IMR-90 (cell line): ENCODE data around the gene BLOC1S2. TPM values are rescaled to one million over a fixed set of nuclear protein-coding genes. Genes with fewer than 3 reads are reported as not detected.

Experiments used
- ATAC-seq: fragments of 200-7000 bp; cut with Tn5 transposase; 2 replicates; pipeline ENCODE4 v1.9.1; 2020; ENCODE audit warnings: low read depth, mild to moderate bottlenecking, moderate library complexity
- BruUV-seq: library from RNA; stranded (reverse); fragments of 400-500 nt; replicated peaks from 2 replicates; lab custom pipeline; 2021; lab: Mats Ljungman, UMichigan
- CTCF ChIA-PET: fragments of 300-600 bp; formaldehyde crosslinking; extraction: SDS; loops from one replicate; lab custom pipeline; 2021; ENCODE audit warnings: antibody characterized with exemption; lab: Yijun Ruan, JAX
- POLR2A ChIA-PET: fragments of 300-600 bp; sonication (Branson Sonifier 250); formaldehyde crosslinking; loops from one replicate; lab custom pipeline; 2022; ENCODE audit warnings: antibody characterized with exemption; ENCODE audit not compliant: unreplicated experiment; lab: Charles Lee
- DNase-seq: peaks from one replicate; pipeline ENCODE4 v3.0.0; 2013
- H2AFZ ChIP-seq: replicated peaks from 2 replicates; pipeline ENCODE3; 2013; ENCODE audit warnings: low read length, mild to moderate bottlenecking; ENCODE audit not compliant: poor library complexity
- H2AK5ac ChIP-seq: 2 replicates; pipeline ENCODE4 v1.6.1; 2013; ENCODE audit warnings: low read depth, low read length, inconsistent platforms
- H2AK9ac ChIP-seq: replicated peaks from 2 replicates; pipeline ENCODE3; 2013; ENCODE audit warnings: mild to moderate bottlenecking, low read depth, low read length, moderate library complexity; ENCODE audit not compliant: poor library complexity
- H2BK120ac ChIP-seq: 2 replicates; pipeline ENCODE4 v1.6.1; 2013; ENCODE audit warnings: low read depth, low read length, inconsistent platforms
- H2BK15ac ChIP-seq: 3 replicates; pipeline ENCODE4 v1.6.1; 2013; ENCODE audit warnings: low read depth, low read length, inconsistent platforms
- H2BK20ac ChIP-seq: 2 replicates; pipeline ENCODE4 v1.6.1; 2013; ENCODE audit warnings: low read depth, mild to moderate bottlenecking, inconsistent platforms, low read length, moderate library complexity
- H2BK5ac ChIP-seq: 2 replicates; pipeline ENCODE4 v1.6.1; 2013; ENCODE audit warnings: mild to moderate bottlenecking, low read depth, low read length, inconsistent platforms; ENCODE audit not compliant: poor library complexity, severe bottlenecking
- H3K14ac ChIP-seq: replicated peaks from 2 replicates; pipeline ENCODE4 v1.6.1; 2013; ENCODE audit warnings: low read depth, low read length, inconsistent platforms
- H3K18ac ChIP-seq: 2 replicates; pipeline ENCODE4 v1.6.1; 2013; ENCODE audit warnings: low read depth, low read length, control low read depth
- H3K23ac ChIP-seq: 2 replicates; pipeline ENCODE4 v1.6.1; 2013; ENCODE audit warnings: low read depth, low read length, inconsistent platforms
- H3K27ac ChIP-seq: 2 replicates; pipeline ENCODE4 v1.5.1; 2013; ENCODE audit warnings: mild to moderate bottlenecking, control low read depth, low read length; ENCODE audit not compliant: insufficient read depth
- H3K27me3 ChIP-seq: 2 replicates; pipeline ENCODE4 v1.6.1; 2013; ENCODE audit warnings: low read length; ENCODE audit not compliant: control insufficient read depth, insufficient read depth
- H3K36me3 ChIP-seq: 2 replicates; pipeline ENCODE4 v1.6.1; 2013; ENCODE audit warnings: low read length, mixed read lengths; ENCODE audit not compliant: control insufficient read depth, insufficient read depth
- H3K4ac ChIP-seq: 2 replicates; pipeline ENCODE4 v1.6.1; 2013; ENCODE audit warnings: low read depth, low read length, inconsistent platforms
- H3K4me1 ChIP-seq: 2 replicates; pipeline ENCODE4 v1.6.1; 2013; ENCODE audit warnings: low read length, mixed read lengths; ENCODE audit not compliant: control insufficient read depth, insufficient read depth
- H3K4me2 ChIP-seq: 2 replicates; pipeline ENCODE4 v1.6.1; 2013; ENCODE audit warnings: low read depth, mild to moderate bottlenecking, control low read depth, low read length, moderate library complexity
- H3K4me3 ChIP-seq: 2 replicates; pipeline ENCODE4 v1.5.1; 2013; ENCODE audit warnings: low read depth, mild to moderate bottlenecking, control low read depth, low read length, moderate library complexity; ENCODE audit not compliant: insufficient read depth
- H3K56ac ChIP-seq: 2 replicates; pipeline ENCODE4 v1.6.1; 2013; ENCODE audit warnings: low read length, inconsistent platforms; ENCODE audit not compliant: insufficient read depth; ENCODE audit errors: extremely low read depth
- H3K79me1 ChIP-seq, 2 experiments: 2 replicates each; pipeline ENCODE4 v1.6.1; 2013; ENCODE audit warnings: low read length in 2 of 2, inconsistent platforms in 1 of 2, low read depth in 1 of 2
- H3K9ac ChIP-seq: 2 replicates; pipeline ENCODE4 v1.6.1; 2013; ENCODE audit warnings: low read depth, low read length, control low read depth
- H3K9me1 ChIP-seq: 2 replicates; pipeline ENCODE4 v1.6.1; 2013; ENCODE audit warnings: low read length, inconsistent platforms; ENCODE audit not compliant: insufficient read depth
- H3K9me3 ChIP-seq: 2 replicates; pipeline ENCODE4 v1.6.1; 2013; ENCODE audit warnings: low read length; ENCODE audit not compliant: control insufficient read depth, insufficient read depth
- H4K20me1 ChIP-seq: 2 replicates; pipeline ENCODE4 v1.6.1; 2013; ENCODE audit warnings: low read length, inconsistent platforms; ENCODE audit not compliant: insufficient read depth
- H4K5ac ChIP-seq: 2 replicates; pipeline ENCODE4 v1.6.1; 2013; ENCODE audit warnings: mild to moderate bottlenecking, low read depth, low read length, control low read depth
- H4K8ac ChIP-seq, 2 experiments: 2 replicates each; pipeline ENCODE4 v1.6.1; 2013; ENCODE audit warnings: low read depth in 2 of 2, low read length in 2 of 2, control low read depth in 1 of 2, inconsistent platforms in 1 of 2
- H4K91ac ChIP-seq: 2 replicates; pipeline ENCODE4 v1.6.1; 2013; ENCODE audit warnings: low read depth, low read length, inconsistent platforms; ENCODE audit not compliant: insufficient read depth
- CHD1 ChIP-seq: IDR thresholded peaks from 2 replicates; pipeline ENCODE4 v1.6.1; 2012; ENCODE audit warnings: low read depth, low read length, improper control_type of control experiment
- FOS ChIP-seq: fragments of 150-350 bp; IDR thresholded peaks from 2 replicates; pipeline ENCODE4 v1.6.1; 2016; ENCODE audit warnings: low read depth, low read length
- MAFK ChIP-seq: IDR thresholded peaks from 2 replicates; pipeline ENCODE4 v1.6.1; 2012; ENCODE audit warnings: low read depth, low read length, improper control_type of control experiment
- MAZ ChIP-seq: IDR thresholded peaks from 2 replicates; pipeline ENCODE4 v1.6.1; 2012; ENCODE audit warnings: low read depth, mild to moderate bottlenecking, low read length, improper control_type of control experiment, moderate library complexity, borderline replicate concordance
- MXI1 ChIP-seq: IDR thresholded peaks from 2 replicates; pipeline ENCODE4 v1.6.1; 2012; ENCODE audit warnings: low read depth, mild to moderate bottlenecking, low read length, moderate library complexity, borderline replicate concordance
- NFE2L2 ChIP-seq: fragments of 150-350 bp; IDR thresholded peaks from 2 replicates; pipeline ENCODE4 v1.6.1; 2016; ENCODE audit warnings: low read depth, mild to moderate bottlenecking, low read length
- POLR2A ChIP-seq: IDR thresholded peaks from 2 replicates; pipeline ENCODE4 v1.6.1; 2012; ENCODE audit warnings: mild to moderate bottlenecking, low read depth, low read length
- RCOR1 ChIP-seq: IDR thresholded peaks from 2 replicates; pipeline ENCODE4 v1.6.1; 2012; ENCODE audit warnings: mild to moderate bottlenecking, low read length, improper control_type of control experiment; ENCODE audit not compliant: insufficient replicate concordance
- RFX5 ChIP-seq: IDR thresholded peaks from 2 replicates; pipeline ENCODE4 v1.8.0; 2012; ENCODE audit warnings: low read depth, mild to moderate bottlenecking, low read length, moderate library complexity
- WGBS, 2 experiments: methylation state at CpG; one replicate each; pipeline versions ENCODE4 v1.1.5 to v1.1.7; 2013; ENCODE audit warnings: missing lambda C conversion rate in 2 of 2; ENCODE audit not compliant: insufficient read length in 1 of 2; ENCODE audit errors: extremely low coverage in 2 of 2; 5-methylcytosine and 5-hydroxymethylcytosine counted together
- dilution Hi-C: fragments of 300-500 bp; cut with HindIII; formaldehyde crosslinking; loops from one replicate; pipeline ENCODE4 v1.14.3; 2018; ENCODE audit warnings: low sequenced_read_pairs; ENCODE audit not compliant: unreplicated experiment
- in situ Hi-C: fragments of 300-500 bp; cut with MboI; formaldehyde crosslinking; loops from 3 replicates; pipeline ENCODE4 v1.14.3; 2019; ENCODE audit warnings: low sequenced_read_pairs, inconsistent platforms, mixed read lengths
- intact Hi-C: fragments of 100-400 bp; cut with micrococcal nuclease; formaldehyde crosslinking; loops from 2 replicates; pipeline ENCODE4 v1.10.0; 2022
- polyA plus RNA-seq, 3 experiments: library from polyadenylated mRNA; depleted of rRNA; stranded (reverse); fragments of >200 nt; gene quantifications; 2 replicates each; pipeline ENCODE4 v1.2.3, GENCODE V29; 2012; ENCODE audit warnings: low replicate concordance in 1 of 3
- total RNA-seq: library from RNA; depleted of rRNA; stranded (reverse); fragments of >200 nt; gene quantifications from 2 replicates; pipeline ENCODE4 v1.2.3, GENCODE V29; 2012
- TF ChIP-seq, protein P1 (sequence below): fragments of 150-350 bp; IDR thresholded peaks from 2 replicates; pipeline ENCODE4 v1.6.1; 2016; ENCODE audit warnings: low read depth, mild to moderate bottlenecking, low read length, moderate library complexity, borderline replicate concordance

Gene BLOC1S2
- total and polyA plus RNA-seq, 2 of the 4 experiments (the other 2 are of a cell fraction): 26.0 to 28.9 TPM

DNA sequence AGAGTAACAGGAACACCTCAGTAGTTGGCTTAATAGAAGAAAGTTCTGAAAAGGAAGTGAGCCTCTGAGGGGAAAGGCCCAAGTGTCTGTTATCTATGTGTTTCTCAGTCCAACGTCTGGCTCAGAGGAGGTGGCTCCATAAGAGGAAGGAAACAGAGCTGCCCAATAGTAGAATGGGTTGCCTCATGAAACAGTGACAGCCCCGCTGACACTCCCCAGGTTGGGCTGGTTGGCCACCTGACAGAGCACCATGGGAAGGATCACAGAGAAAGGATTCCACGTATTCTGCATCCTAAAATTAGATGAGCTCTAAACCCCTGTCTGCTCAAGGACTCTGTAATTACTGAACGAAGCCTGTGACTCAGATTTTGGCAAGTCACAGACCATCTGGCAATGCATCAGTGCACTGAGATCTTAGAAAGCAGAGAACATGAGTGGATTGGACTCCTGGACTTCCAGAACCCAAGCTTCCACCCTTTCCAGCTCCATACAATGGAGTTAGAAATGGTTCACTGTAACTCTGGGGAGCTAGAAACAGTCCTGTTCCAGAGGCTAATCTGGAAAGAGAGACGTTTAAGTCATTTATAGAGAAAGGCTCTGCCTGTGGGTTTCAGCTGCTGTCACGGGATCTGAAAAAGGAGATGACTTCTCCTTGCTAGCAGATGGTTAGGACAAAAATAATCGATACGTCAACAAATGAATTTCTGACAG is 40.7 kb upstream of the BLOC1S2 start:
- Histone ChIP-seq H3K4me2 (no peak overlapping the region), H2BK20ac (no peak overlapping the region), H2AK9ac (no peak overlapping the region), H3K9me3 (no peaks in the 10 kb centered on the region), H2AFZ (no peak overlapping the region), H3K36me3 (no peaks in the 10 kb centered on the region), H2BK15ac (no peak overlapping the region), H3K18ac (no peak overlapping the region), H3K9ac (no peak overlapping the region), H4K8ac (no peak overlapping the region), H3K4me1 (no peaks in the 10 kb centered on the region), H2BK5ac (no peak overlapping the region), H3K4ac (no peak overlapping the region), H3K4me3 (no peak overlapping the region), H3K27me3 (peaks cover 45% of the 10 kb centered on the region), H3K79me1 (no peaks in the 10 kb centered on the region), H3K14ac (no peak overlapping the region), H3K27ac (no peak overlapping the region), H2BK120ac (no peak overlapping the region), H4K91ac (no peak overlapping the region), H4K5ac (no peak overlapping the region), H3K23ac (no peak overlapping the region), H2AK5ac (no peak overlapping the region), H4K20me1 (no peaks in the 10 kb centered on the region), H3K9me1 (no peaks in the 10 kb centered on the region), H3K56ac (no peak overlapping the region)
- BruUV-seq: no TSS peak
- dilution Hi-C loops: no loop called here
- intact Hi-C loops: no loop called here
- ATAC-seq: no peak
- TF ChIP-seq CHD1: no peak
- TF ChIP-seq RCOR1: no peak
- TF ChIP-seq RFX5: no peak
- no peak for TF ChIP-seq NFE2L2
- TF ChIP-seq POLR2A: no peak
- no peak for TF ChIP-seq MAZ
- TF ChIP-seq, protein P1, sequence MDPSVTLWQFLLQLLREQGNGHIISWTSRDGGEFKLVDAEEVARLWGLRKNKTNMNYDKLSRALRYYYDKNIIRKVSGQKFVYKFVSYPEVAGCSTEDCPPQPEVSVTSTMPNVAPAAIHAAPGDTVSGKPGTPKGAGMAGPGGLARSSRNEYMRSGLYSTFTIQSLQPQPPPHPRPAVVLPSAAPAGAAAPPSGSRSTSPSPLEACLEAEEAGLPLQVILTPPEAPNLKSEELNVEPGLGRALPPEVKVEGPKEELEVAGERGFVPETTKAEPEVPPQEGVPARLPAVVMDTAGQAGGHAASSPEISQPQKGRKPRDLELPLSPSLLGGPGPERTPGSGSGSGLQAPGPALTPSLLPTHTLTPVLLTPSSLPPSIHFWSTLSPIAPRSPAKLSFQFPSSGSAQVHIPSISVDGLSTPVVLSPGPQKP: no peak
- no peak for TF ChIP-seq MXI1
- TF ChIP-seq MAFK: no peak
- no peak for TF ChIP-seq FOS
- 100% methylated on average over 2 of the region's 8 CpGs; no CpG with 5 or more reads in 1 of the 2 experiments for WGBS, 2 experiments
- in situ Hi-C loops: loop anchor here (25.0 kb wide), 1 partner anchor 560 kb away; no protein-coding TSS in a partner anchor
- peak; percentile 10 for DNase-seq
- CTCF ChIA-PET: interaction anchor here (1.0 kb wide), 1 partner anchor 24 kb away, joined by 3 read pairs; no protein-coding TSS in a partner anchor
- POLR2A ChIA-PET: no interaction called here
